HG02571 (cell line): ENCODE results near the gene COG4.
"Not testable (repeated sequence)": the region's sequence is repeated elsewhere in the genome, so short reads cannot be mapped to it uniquely, and the experiment has no call there.

ENCODE experiments used
- ATAC-seq: cut with Tn5 transposase; IDR thresholded peaks from one replicate; pipeline ENCODE4 v1.9.1; 2021; ENCODE audit warnings: mild to moderate bottlenecking, moderate library complexity; ENCODE audit not compliant: unreplicated experiment

COG4 gene

DNA sequence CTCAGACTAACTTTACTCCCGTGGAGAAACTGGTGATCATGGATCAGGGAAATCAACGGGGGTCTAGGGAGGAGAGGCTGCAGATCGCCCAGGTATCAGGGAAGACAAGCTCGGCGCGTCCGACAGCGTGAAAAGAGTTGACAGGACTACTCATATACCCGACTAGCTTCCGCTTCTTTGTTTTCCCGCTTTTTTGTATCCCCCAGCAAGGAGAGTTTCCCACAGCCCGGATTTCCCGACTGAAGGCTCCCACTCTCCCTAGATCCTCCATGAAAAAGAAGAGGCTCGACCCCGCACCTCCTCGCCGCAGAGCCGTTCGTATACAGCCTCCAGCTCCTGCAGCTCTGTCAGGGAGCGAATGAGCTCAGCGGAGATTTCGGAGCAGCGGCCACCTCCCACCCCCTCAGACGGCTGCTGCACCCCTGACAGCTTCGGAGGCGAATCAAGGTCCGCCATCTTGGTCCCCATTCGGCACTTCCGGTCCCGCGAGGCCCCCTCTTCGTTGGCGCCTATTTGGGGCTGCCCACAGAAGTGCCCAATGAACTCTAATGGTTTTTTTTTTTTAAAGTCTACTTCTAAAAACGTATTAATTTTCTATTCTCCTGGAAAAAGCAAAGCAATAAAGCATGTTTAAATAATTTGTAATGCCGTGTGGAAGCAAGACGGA is at the start of gene COG4:
COG4 (minus strand) TSS at position 479 of the 667 bp plus-strand sequence; CDS start at position 468, 11 bp downstream.
- ATAC-seq: no peak

DNA sequence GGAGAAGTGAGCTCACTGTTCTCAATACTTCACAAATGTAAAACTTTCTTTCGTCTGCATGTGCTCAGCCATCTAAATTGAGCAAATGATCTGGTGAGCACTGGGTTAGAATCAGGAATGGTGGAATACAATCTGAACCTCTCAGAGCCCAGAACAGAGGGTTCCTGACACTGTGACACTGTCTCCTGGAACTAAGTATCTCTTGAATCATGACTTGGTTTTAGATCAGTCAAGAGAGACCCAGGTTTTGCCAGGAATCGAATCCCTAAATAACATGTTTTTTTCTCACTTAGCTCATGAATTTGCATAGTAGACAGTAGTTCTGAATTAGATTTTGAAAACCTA is 49.5 kb upstream of the COG4 start:
- ATAC-seq: no peak

DNA sequence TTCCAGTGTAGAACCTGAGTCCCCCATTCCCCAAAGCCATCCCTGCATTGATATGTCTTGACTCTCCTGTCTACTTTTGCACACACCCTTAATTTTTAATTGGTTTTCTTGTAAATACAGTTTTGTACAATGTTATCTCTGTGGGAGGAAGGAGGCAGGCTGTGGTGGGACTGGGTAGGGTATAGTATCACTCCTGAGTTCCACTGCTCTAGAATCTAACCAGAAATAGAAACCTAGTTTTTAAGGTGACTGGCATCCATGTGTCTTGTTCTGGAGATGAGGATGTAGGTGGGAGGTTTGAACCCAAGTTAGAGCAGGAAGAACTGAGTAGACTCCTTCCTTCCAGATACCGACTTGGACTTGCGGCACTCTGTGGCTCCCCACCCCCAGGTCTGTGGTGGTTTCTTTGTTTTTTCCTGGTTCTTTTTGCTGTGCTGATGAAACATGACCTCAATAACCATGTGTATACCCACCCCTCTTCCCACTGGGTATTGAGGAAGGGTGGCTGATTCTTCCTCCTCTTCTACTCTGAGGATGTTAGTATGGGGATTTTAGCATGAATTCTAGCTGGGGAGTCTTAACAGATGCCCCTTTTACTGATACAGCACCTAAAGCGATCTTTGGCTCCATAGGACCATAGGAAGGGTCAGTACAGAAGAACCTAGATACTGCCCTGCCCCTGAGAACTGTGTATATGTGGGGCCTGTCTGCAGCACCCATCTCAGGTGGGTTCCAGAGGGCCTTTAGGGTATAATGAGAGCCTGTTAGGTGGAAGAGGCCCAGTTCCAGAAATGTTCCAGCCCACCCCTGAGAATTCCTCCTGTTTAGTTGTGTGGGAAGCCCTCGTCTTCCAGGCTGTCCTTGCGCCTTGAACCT is 48.9 kb upstream of the COG4 start:
- ATAC-seq: no peak

DNA sequence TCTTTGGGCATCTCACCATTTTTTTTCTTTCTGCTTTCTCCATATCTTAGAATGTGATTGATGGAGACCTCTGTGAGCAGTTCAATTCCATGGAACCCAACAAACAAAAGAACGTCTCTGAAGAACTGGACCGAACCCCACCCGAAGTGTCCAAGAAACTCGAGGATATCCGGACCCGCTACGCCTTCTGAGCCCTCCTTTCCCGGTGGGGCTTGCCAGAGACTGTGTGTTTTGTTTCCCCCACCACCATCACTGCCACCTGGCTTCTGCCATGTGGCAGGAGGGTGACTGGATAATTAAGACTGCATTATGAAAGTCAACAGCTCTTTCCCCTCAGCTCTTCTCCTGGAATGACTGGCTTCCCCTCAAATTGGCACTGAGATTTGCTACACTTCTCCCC is 48.3 kb upstream of the COG4 start:
- no peak for ATAC-seq

DNA sequence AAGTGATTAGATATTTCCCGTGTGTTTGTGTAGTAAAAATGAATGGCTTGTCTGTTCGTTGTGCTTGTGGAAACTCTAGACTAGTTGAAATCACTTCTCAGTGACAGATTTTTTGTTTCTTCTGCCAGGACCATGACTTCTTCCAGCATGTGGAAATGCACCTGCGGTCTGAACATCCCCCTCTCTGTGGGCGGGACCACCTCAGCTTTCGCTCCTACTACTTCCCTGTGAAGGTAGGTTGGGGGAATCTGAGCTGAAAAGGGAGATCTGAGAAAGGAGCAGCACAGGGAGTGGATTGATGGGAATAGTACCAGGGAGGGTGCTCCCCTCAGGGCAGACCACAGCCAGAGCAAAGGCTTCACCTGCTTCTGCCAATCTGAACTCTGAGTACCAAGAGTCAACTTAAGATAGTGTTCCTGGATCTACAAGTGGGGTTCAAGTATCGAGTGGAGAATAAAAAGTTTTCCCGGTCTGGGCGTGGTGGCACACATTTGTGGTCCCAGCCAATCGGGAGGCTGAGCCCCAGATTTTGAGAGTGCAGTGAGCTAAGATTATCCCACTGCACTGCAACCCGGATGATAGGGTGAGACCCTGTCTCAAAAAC is 47.7 kb upstream of the COG4 start:
- ATAC-seq: no peak

DNA sequence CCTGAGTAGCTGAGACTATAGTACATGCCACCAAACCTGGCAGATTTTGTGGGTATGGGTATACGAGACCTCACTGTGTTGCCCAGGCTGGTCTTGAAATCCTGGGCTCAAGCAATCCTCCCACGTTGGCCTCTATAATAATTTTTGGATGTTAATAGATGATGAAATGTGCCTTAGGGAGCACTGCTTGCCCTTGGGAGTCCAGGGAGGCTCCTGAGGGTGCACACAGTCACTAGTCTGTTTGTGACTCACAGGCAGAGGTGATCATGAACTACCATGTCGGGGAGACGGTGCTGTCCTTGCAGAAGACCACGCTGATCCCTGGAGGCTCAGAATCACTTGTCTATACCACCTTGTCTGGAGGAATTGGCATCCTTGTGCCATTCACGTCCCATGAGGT is 46.4 kb upstream of the COG4 start:
- ATAC-seq: no peak

DNA sequence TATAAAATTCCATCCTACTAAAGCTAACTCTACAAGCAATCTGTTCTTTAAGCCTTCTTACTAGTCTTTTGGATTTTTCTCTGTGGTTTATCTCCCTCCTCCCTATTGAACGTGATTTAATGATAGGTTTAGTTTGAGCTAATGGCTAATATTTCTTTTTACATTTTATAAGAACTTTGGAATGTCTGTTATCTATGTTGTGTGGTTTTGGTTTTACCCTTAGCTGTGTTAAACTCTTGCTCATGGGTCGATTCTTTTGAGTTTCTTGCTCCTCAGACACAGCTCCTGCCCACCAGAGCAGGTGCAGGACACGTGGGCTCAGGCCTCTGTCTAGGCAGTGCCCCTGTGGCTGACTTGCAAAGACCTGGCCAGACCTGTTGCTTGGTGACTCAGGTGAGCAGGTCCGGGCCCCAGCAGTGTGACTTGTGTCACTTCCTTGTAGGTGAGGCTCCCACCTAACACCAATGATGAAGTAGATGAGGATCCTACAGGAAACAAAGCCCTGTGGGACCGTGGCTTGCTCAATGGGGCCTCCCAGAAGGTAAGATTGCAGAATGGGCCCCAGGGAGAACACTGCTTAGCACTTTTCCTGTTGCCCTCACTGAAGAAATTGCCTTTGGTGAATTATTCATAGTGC is 45.4 kb upstream of the COG4 start:
- no peak for ATAC-seq

DNA sequence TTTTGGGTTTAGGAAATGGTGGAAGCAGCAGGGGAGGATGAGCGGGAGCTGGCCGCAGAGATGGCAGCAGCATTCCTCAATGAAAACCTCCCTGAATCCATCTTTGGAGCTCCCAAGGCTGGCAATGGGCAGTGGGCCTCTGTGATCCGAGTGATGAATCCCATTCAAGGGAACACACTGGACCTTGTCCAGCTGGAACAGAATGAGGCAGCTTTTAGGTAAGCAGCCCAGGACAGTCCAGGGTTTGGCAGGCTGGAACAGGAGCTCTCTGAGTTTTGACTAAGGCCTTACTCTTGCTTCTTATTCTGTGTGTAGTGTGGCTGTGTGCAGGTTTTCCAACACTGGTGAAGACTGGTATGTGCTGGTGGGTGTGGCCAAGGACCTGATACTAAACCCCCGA is 41.7 kb upstream of the COG4 start:
- ATAC-seq: no peak

DNA sequence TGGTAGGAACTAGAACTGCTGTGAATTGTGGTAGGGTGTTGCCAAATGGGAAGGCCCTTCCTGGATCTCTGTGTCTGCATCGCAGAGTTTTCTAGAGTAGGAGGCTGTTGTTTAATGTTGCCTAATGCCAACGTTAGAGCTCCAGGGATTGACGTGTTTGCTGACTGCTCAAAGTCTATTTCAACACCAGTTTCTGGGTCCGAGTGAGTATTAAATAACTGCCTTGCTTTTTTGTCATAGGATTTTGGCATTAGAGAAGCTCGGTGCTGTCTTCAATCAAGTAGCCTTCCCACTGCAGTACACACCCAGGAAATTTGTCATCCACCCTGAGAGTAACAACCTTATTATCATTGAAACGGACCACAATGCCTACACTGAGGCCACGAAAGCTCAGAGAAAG is 40.3 kb upstream of the COG4 start:
- ATAC-seq: no peak

DNA sequence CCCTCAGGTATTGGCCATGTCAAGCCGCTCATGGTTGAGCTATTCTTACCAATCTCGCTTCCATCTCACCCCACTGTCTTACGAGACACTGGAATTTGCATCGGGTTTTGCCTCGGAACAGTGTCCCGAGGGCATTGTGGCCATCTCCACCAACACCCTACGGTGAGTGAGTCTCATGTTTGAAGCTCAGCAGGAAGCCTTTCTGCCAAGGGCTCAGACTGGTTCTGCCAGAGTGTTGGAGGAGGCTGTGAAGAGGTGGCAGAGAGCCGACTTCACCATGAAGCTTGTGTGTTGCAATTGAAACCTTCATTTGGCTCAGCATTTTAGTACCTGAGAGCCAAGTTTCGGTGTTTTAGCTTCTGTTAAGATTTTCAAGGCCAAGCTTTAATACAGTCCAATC is 38.3 kb upstream of the COG4 start:
- no peak for ATAC-seq

DNA sequence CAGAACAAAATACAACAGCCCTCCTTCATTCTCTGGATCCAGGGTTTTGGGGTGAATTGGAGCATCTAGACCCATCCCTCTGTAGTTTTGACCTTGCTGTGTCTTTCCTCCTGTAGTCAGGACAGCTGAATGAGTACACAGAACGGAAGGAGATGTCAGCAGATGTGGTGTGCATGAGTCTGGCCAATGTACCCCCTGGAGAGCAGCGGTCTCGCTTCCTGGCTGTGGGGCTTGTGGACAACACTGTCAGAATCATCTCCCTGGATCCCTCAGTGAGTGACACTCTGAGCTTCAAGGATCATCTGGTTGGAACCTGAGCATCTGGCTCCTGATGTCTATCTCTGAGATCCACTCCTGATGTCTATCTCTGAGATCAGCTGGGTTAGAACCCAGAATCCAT is 32.7 kb upstream of the COG4 start:
- no peak for ATAC-seq

DNA sequence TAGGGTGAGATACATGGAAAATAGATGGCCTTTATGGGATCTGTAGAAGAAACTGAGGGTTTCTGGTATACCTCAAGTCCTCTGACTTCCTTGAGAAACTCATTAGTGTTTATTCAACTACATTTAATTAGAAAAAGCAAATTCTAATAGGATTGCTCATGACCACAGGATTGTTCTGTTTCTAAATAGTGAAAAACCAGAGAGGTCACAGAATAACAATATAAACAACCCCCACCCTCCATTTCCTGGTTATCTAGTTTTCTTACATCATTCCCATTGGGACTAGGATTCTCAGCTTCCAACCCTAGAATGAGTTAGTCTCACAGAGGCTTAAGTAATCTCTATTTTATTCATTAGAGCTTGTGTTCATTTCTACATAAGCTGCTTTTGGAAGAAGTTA is 30.3 kb upstream of the COG4 start:
- ATAC-seq: no peak

DNA sequence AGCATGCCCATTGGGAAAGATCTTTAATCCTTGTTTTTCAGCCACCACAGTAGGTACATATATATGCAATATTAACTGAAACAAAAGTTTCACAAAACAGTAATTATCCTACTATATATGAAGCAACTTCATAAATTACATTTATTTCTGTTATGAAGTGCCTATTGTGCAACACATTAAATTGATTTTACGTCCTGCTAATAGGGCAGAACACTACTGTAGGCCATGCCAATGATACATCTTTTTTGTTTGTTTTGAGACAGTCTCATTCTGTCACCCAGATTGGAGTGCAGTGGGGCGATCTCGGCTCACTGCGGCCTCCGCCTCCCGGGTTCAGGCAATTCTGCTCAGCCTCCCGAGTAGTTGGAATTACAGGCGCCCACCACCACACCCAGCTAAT is 29.3 kb upstream of the COG4 start:
- no peak for ATAC-seq

DNA sequence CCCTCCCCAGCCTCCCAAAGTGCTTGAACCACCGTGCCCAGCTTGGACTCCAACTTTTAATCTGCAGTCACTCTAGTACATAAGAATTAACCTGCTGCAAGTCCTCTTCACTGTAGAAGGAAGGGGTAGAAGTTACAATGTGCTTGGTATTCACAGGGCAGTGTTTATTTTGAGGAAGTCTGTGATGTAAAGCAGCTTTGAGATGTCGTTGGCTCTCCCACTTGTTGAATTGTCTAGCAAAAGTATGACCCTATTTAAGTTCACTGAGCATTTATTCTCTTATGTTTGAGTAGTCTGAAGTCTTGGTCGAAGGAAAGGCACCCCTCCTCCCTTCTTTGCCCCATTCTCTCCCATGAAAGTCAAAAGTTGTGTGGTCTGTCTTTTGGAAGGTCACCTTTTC is 28.4 kb upstream of the COG4 start:
- ATAC-seq: no peak

DNA sequence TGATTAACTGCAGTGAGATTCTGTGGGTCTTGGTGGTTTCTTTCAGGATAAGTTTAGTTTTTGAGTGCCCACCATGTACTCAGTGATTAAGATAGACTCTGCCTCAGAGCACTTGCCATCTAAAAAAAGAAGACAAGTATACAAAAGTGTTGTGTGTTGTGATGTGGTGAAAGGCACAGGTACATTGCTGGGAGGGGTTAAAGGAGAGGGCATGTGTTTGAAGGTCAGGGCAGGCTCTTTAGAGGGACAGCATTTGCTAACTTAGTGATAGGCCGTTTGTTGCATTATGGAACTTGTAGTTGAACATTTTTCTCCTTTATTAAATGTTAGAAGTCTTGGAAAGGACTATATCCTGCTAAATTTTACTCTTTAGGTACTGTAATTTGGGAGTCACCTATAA is 26.7 kb upstream of the COG4 start:
- ATAC-seq: no peak

DNA sequence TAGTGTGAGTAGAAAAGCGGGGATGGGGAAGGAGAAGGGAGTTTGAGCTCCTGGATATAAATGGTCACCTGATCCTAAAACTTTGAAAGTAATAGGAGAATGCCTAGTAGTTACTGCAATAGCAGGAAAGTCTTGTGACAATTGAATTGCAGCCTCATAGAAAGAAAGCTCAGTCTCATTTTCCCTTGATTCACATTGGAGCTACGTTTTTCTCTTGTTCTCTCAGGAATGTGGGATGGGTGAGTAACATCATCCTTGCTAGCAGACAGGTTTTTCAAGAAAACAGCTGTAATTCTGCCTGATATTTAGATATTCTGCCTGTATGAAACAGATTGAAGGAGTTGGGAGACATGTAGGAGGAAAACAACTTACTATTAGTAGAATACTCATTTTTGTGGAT is 25.6 kb upstream of the COG4 start:
- ATAC-seq: no peak

DNA sequence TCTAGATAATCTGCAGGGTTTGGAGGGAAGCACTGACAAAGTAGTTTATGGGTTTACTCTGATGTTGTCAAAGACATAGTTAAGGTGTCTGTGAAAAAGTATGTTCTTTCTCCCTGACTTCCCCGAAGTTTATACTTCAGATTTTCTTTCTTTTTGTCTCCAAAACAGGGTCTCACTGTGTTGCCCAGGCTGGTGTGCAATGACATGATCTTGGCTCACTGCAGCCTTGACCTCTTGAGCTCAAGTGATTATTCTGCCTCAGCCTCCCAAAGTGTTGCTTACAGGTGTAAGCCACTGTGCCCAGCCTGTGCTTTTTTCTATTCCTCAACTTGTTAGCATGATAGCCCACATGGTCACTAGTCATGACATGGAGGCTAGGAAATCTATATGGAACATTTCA is 21.2 kb upstream of the COG4 start:
- ATAC-seq: no peak

DNA sequence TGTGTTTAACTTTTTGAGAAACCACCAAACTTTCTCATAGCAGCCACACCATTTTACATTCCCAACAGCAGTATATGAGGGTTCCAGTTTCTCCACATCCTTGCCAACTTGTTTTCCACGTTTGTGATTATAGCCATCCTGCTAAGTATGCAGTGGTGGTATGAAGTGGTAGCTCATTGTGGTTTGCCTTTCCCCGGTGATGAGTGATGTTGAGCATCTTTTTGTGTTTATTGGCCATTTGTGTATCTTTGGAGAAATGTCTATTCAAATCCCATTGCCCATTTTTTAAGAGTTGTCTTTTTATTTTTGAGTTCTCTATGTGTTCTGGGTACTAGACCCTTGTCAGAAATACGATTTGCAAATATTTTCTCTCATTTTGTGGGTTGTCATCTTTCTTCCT is 17.6 kb upstream of the COG4 start:
- ATAC-seq: no peak

DNA sequence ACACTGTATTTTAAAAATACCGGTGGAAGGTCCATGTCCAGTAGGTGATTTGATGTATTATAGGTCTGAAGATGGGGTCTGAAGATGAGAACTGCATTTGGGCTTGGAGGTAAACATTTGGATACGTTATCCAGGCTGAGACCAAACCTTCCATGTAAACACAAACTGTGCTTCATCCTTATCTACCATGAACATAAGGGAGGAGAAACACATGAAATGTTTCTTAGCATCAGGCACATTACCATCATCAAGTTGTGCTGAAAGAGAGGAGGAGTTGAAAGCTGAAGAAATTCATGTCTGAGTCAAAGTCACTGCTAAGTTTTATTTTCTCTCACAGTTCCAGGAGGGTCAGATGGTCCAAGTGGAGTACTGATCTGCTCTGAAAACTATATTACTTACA is 11.6 kb upstream of the COG4 start:
- ATAC-seq: no peak

DNA sequence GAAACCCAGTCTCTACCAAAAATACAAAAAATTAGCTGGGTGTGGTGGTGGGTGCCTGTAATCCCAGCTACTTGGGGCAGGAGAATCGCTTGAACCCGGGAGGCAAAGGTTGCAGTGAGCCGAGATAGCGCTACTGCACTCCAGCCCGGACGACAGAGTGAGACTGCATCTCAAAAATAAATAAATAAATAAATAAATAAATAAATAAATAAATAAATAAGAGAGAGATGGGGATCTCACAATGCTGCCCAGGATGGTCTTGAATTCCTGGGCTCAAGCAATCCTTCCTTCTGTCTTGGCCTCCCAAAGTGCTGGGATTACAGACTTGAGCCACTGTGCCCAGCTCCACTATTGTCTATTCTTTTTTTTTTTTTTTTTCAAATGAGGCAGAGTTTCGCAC is 6.6 kb upstream of the COG4 start:
- not testable (repeated sequence) for ATAC-seq

DNA sequence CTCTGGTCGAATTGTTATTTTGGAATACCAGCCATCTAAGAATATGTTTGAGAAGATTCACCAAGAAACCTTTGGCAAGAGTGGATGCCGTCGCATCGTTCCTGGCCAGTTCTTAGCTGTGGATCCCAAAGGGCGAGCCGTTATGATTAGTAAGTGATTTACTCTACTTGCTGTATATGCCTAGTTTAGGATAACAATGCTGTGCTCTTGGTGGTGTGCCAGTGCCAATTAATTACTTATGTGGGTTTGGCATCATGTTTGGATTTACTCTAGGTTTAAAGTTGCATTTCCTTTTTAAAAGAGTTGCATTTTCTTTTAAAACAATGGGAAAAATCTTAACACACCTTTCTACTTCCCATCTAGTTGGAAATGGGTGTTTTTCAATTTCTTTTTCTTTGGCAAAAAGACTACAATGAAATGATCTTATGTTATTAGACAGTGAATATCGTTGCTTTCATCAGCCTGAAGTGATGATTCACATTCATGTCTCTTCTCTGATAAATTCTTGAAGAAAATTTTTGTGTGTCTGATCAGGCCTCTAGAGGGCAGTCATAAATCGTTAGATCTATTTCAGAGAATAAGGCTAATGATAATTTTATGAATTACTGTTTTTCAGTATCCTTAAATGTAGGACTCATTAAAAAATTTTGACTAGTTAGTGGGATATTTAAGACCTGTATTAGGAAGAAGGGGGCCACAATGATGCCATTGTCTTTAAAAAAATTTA is 5.9 kb upstream of the COG4 start:
- ATAC-seq: no peak
